Measurements from ENCODE around the gene BRD2. TPM values are rescaled to one million over a fixed set of nuclear protein-coding genes. Genes with fewer than 3 reads are reported as not detected.

The BRD2 gene
- total RNA-seq, 6 experiments from 2014 or later: 147 to 163 (median 157) TPM

GRCh38 chr6:32983964-32984621 is 15.7 kb downstream of the BRD2 start:
- Mint-ChIP-seq H3K9me3 (no peaks in the 10 kb centered on the region), H3K27ac (peak overlapping the region; percentile 44), H3K4me3 (no peak overlapping the region), H3K27me3 (ENCODE audit: insufficient read depth) (peaks cover 24% of the 10 kb centered on the region), H3K4me1 (ENCODE audit: low read depth) (peaks cover 19% of the 10 kb centered on the region), H3K36me3 (ENCODE audit: low read depth) (peaks cover 27% of the 10 kb centered on the region)
- no peak for TF ChIP-seq CTCF (IDR thresholded peaks at IDR 0.05)
- no peak for DNase-seq

- peaks cover 20% of the 10 kb centered on the region for H3K36me3 Mint-ChIP-seq (ENCODE audit: low read depth)
- peak overlapping the region; percentile 44 for H3K27ac Mint-ChIP-seq
Measured at GRCh38 chr6:32984622-32985389, 16.4 kb downstream of the BRD2 start.

GRCh38 chr6:32989368-32989767 is 21.0 kb downstream of the BRD2 start:
- no peak overlapping the region for H3K27ac Mint-ChIP-seq
- H3K4me3 Mint-ChIP-seq: no peak overlapping the region; the same call in 1 of the 2 replicates
- no peak for TF ChIP-seq CTCF (IDR thresholded peaks at IDR 0.05)
- H3K36me3 Mint-ChIP-seq (ENCODE audit: low read depth): no peaks in the 10 kb centered on the region; the same call in 1 of the 2 replicates
- DNase-seq: no peak
- peaks cover 25% of the 10 kb centered on the region for H3K27me3 Mint-ChIP-seq (ENCODE audit: insufficient read depth)
- H3K9me3 Mint-ChIP-seq: no peaks in the 10 kb centered on the region; the same call in none of the 2 replicates
- H3K4me1 Mint-ChIP-seq (ENCODE audit: low read depth): no peaks in the 10 kb centered on the region

More at GRCh38 chr6:32984622-32985389, 16.4 kb downstream of the BRD2 start:
- H3K4me3 Mint-ChIP-seq: no peak overlapping the region
- DNase-seq: peak; percentile 68
- peaks cover 26% of the 10 kb centered on the region for H3K27me3 Mint-ChIP-seq (ENCODE audit: insufficient read depth)
- peaks cover 15% of the 10 kb centered on the region for H3K4me1 Mint-ChIP-seq (ENCODE audit: low read depth)
- H3K9me3 Mint-ChIP-seq: no peaks in the 10 kb centered on the region
- peak; percentile 91 for TF ChIP-seq CTCF (IDR thresholded peaks at IDR 0.05)

- H3K36me3 Mint-ChIP-seq (ENCODE audit: low read depth): no peaks in the 10 kb centered on the region; the same call in 1 of the 2 replicates
- H3K4me1 Mint-ChIP-seq (ENCODE audit: low read depth): no peaks in the 10 kb centered on the region
- H3K4me3 Mint-ChIP-seq: no peak overlapping the region
- no peaks in the 10 kb centered on the region; the same call in none of the 2 replicates for H3K9me3 Mint-ChIP-seq
- no peak for TF ChIP-seq CTCF (IDR thresholded peaks at IDR 0.05)
- DNase-seq: no peak
- no peak overlapping the region for H3K27ac Mint-ChIP-seq
- H3K27me3 Mint-ChIP-seq (ENCODE audit: insufficient read depth): peaks cover 26% of the 10 kb centered on the region
Measured at GRCh38 chr6:32991972-32992371, 23.6 kb downstream of the BRD2 start.

- Mint-ChIP-seq H3K27me3 (ENCODE audit: insufficient read depth) (peaks cover 27% of the 10 kb centered on the region), H3K9me3 (no peaks in the 10 kb centered on the region; the same call in none of the 2 replicates), H3K36me3 (ENCODE audit: low read depth) (no peaks in the 10 kb centered on the region; the same call in 1 of the 2 replicates), H3K4me1 (ENCODE audit: low read depth) (no peaks in the 10 kb centered on the region), H3K4me3 (no peak overlapping the region), H3K27ac (no peak overlapping the region)
- TF ChIP-seq CTCF (IDR thresholded peaks at IDR 0.05): no peak
- no peak for DNase-seq
Measured at GRCh38 chr6:32993363-32993973, 25.1 kb downstream of the BRD2 start.
